SK-N-SH treated with all-trans-retinoic acid at 6 μM for 48 hours (cell line): Measurements from ENCODE around the gene WWC2.

Experiments used
- ATAC-seq: fragments of 200-7000 bp; cut with Tn5 transposase; 3 replicates; pipeline ENCODE4 v1.9.1; 2020; ENCODE audit warnings: mild to moderate bottlenecking, moderate library complexity
- ARNTL ChIP-seq: fragments of 450-650 bp; formaldehyde crosslinking; IDR thresholded peaks from 2 replicates; pipeline ENCODE4 v1.5.0; 2020; ENCODE audit warnings: low read depth, mild to moderate bottlenecking, moderate library complexity, borderline replicate concordance
- BACH2 ChIP-seq: fragments of 250-450 bp; sonication (Bioruptor Pico); IDR thresholded peaks from 2 replicates; pipeline ENCODE4 v1.9.0; 2021; ENCODE audit warnings: mild to moderate bottlenecking, borderline replicate concordance
- CSDC2 ChIP-seq: fragments of 250-450 bp; sonication (Bioruptor Pico); IDR thresholded peaks from 2 replicates; pipeline ENCODE4 v1.5.0; 2020; ENCODE audit warnings: mild to moderate bottlenecking, moderate library complexity
- ESRRG ChIP-seq: fragments of 250-450 bp; sonication (Bioruptor Pico); IDR thresholded peaks from 2 replicates; pipeline ENCODE4 v1.6.1; 2021; ENCODE audit warnings: mild to moderate bottlenecking
- GLIS3 ChIP-seq: fragments of 250-450 bp; sonication (Bioruptor Pico); IDR thresholded peaks from 2 replicates; pipeline ENCODE4 v1.5.0; 2020; ENCODE audit warnings: mild to moderate bottlenecking, moderate library complexity
- ISL1 ChIP-seq: fragments of 250-450 bp; sonication (Bioruptor Pico); IDR thresholded peaks from 2 replicates; pipeline ENCODE4 v2.1.2; 2022; ENCODE audit warnings: mild to moderate bottlenecking, moderate library complexity
- OSR1 ChIP-seq: fragments of 250-450 bp; sonication (Bioruptor Pico); IDR thresholded peaks from 2 replicates; pipeline ENCODE4 v1.8.0; 2022; ENCODE audit warnings: moderate library complexity, mild to moderate bottlenecking, inconsistent platforms
- PPARA ChIP-seq: fragments of 250-450 bp; sonication (Bioruptor Pico); IDR thresholded peaks from 2 replicates; pipeline ENCODE4 v1.5.0; 2020; ENCODE audit warnings: mild to moderate bottlenecking, borderline replicate concordance
- RARB ChIP-seq: fragments of 250-450 bp; sonication (Bioruptor Pico); IDR thresholded peaks from 2 replicates; pipeline ENCODE4 v1.8.0; 2021; ENCODE audit warnings: mild to moderate bottlenecking, moderate library complexity
- SNAI2 ChIP-seq: fragments of 250-450 bp; sonication (Bioruptor Pico); IDR thresholded peaks from 2 replicates; pipeline ENCODE4 v1.5.0; 2020; ENCODE audit warnings: mild to moderate bottlenecking, moderate library complexity
- TCF4 ChIP-seq: fragments of 250-450 bp; sonication (Bioruptor Pico); IDR thresholded peaks from 2 replicates; pipeline ENCODE4 v1.8.0; 2021; ENCODE audit warnings: mild to moderate bottlenecking, moderate library complexity, borderline replicate concordance
- TOX ChIP-seq: fragments of 250-450 bp; sonication (Bioruptor Pico); IDR thresholded peaks from 2 replicates; pipeline ENCODE4 v1.8.0; 2021; ENCODE audit warnings: mild to moderate bottlenecking, moderate library complexity, borderline replicate concordance
- ZC3H10 ChIP-seq: fragments of 250-450 bp; sonication (Bioruptor Pico); IDR thresholded peaks from 2 replicates; pipeline ENCODE4 v1.5.1; 2021; ENCODE audit warnings: mild to moderate bottlenecking, moderate library complexity
- ZFP3 ChIP-seq: fragments of 250-450 bp; sonication (Bioruptor Pico); IDR thresholded peaks from 2 replicates; pipeline ENCODE4 v1.5.0; 2020; ENCODE audit warnings: mild to moderate bottlenecking, moderate library complexity
- ZFP30 ChIP-seq: fragments of 450-650 bp; formaldehyde crosslinking; IDR thresholded peaks from 2 replicates; pipeline ENCODE4 v1.5.0; 2022; ENCODE audit warnings: mild to moderate bottlenecking, moderate library complexity
- ZNF565 ChIP-seq: fragments of 450-650 bp; formaldehyde crosslinking; conservative IDR thresholded peaks from 2 replicates; pipeline ENCODE4 v1.5.0; 2020; ENCODE audit warnings: low read depth, mild to moderate bottlenecking, moderate library complexity
- ZNF70 ChIP-seq: fragments of 450-650 bp; formaldehyde crosslinking; IDR thresholded peaks from 2 replicates; pipeline ENCODE4 v1.5.0; 2020; ENCODE audit warnings: mild to moderate bottlenecking, moderate library complexity
- ZNF8 ChIP-seq: fragments of 450-650 bp; formaldehyde crosslinking; IDR thresholded peaks from 2 replicates; pipeline ENCODE4 v1.5.0; 2020; ENCODE audit warnings: mild to moderate bottlenecking, moderate library complexity
- TF ChIP-seq, protein P1 (sequence below): fragments of 250-450 bp; sonication (Bioruptor Pico); IDR thresholded peaks from 2 replicates; pipeline ENCODE4 v1.5.1; 2021; ENCODE audit warnings: mild to moderate bottlenecking, moderate library complexity
- TF ChIP-seq, protein P2 (sequence below): fragments of 250-450 bp; sonication (Bioruptor Pico); IDR thresholded peaks from 2 replicates; pipeline ENCODE4 v1.5.1; 2020; ENCODE audit warnings: low read depth, mild to moderate bottlenecking, moderate library complexity
- TF ChIP-seq, protein P3 (sequence below): fragments of 250-450 bp; sonication (Bioruptor Pico); IDR thresholded peaks from 2 replicates; pipeline ENCODE4 v1.8.0; 2020; ENCODE audit warnings: mild to moderate bottlenecking, moderate library complexity, borderline replicate concordance
- TF ChIP-seq, protein P4 (sequence below): fragments of 250-450 bp; sonication (Bioruptor Pico); IDR thresholded peaks from 2 replicates; pipeline ENCODE4 v1.8.0; 2021; ENCODE audit warnings: low read depth, mild to moderate bottlenecking, moderate library complexity, borderline replicate concordance

WWC2 gene

DNA sequence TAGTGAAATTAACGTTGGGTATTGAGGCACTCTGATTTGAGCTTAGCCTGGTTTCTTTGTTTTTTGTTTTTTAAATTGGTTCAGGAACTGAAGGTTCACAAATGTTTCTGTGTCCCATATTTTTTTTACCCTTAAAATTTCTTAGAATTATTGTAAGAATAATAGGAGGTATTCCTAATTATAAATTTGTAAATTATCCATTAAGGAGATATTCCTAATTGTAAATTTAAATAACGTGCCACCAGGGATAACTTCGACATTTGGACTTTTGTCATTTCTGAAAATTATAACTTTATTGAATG, 1.2 kb downstream of the WWC2 start:
- TF ChIP-seq ZNF565 (CRISPR knock-in tag): no peak
- TF ChIP-seq, protein P1, sequence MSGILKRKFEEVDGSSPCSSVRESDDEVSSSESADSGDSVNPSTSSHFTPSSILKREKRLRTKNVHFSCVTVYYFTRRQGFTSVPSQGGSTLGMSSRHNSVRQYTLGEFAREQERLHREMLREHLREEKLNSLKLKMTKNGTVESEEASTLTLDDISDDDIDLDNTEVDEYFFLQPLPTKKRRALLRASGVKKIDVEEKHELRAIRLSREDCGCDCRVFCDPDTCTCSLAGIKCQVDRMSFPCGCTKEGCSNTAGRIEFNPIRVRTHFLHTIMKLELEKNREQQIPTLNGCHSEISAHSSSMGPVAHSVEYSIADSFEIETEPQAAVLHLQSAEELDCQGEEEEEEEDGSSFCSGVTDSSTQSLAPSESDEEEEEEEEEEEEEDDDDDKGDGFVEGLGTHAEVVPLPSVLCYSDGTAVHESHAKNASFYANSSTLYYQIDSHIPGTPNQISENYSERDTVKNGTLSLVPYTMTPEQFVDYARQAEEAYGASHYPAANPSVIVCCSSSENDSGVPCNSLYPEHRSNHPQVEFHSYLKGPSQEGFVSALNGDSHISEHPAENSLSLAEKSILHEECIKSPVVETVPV (CRISPR knock-in tag): no peak
- TF ChIP-seq, all 23 proteins: peak for 0

DNA sequence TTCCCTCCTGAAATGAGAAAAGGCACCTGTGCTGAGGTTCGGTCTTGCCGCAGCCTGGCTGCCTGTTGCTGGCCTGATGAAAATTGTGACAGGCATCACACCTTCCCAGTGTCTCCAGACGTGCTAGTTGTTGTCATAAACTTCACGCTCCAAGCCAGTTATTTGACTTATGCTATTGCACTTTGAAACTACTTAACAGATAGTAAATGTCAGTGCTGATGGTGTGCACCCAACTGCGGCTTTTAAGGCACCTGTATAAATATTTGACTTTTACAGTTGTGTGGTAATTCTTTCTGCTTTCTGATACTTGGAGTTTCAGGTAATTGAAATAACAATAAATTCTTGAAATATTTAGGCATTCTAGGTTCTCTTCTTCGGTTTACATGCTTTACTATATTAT, 1.8 kb downstream of the WWC2 start:
- TF ChIP-seq TOX (CRISPR knock-in tag) (no peak), ARNTL (CRISPR knock-in tag) (no peak), ZNF8 (no peak), OSR1 (no peak)
- TF ChIP-seq, protein P1 (CRISPR knock-in tag): no peak
- no peak for ATAC-seq

More for the DNA sequence above, 1.2 kb downstream of the WWC2 start:
- no peak for ATAC-seq

DNA sequence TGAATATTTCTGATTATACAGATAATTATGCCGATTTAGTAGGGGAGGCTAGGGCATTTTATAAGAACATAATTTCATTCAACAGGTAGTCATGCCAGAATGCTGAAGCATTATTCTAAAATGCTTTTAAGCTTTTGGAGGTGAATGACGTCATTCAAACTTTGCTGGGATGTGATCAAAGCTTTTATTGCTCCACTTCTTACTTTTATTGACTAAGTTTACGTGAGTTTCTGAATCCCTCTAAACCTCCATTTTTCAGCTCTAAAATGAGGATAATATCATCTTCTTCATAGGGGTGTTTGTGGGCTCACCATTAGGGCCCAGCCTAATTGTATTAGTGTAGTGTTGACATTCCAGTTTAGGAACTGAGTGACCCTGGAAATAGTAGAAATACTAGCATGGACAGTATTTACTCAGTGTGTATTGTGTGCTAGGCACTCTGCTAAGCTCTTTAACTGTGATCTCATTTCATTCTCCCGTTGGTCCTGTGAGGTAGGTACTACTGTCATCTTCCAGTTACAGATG, 3.0 kb downstream of the WWC2 start:
- ATAC-seq: no peak
- TF ChIP-seq ZNF8 (no peak), PPARA (CRISPR knock-in tag) (no peak), ZFP3 (CRISPR knock-in tag) (no peak), SNAI2 (CRISPR knock-in tag) (no peak), ESRRG (CRISPR knock-in tag) (no peak), ARNTL (CRISPR knock-in tag) (no peak), BACH2 (CRISPR knock-in tag) (no peak), OSR1 (no peak), TCF4 (CRISPR knock-in tag) (no peak), ISL1 (CRISPR knock-in tag) (no peak), ZC3H10 (no peak), CSDC2 (CRISPR knock-in tag) (no peak), TOX (CRISPR knock-in tag) (no peak), ZNF565 (CRISPR knock-in tag) (no peak), ZFP30 (no peak), ZNF70 (CRISPR knock-in tag) (no peak)
- TF ChIP-seq, protein P2, sequence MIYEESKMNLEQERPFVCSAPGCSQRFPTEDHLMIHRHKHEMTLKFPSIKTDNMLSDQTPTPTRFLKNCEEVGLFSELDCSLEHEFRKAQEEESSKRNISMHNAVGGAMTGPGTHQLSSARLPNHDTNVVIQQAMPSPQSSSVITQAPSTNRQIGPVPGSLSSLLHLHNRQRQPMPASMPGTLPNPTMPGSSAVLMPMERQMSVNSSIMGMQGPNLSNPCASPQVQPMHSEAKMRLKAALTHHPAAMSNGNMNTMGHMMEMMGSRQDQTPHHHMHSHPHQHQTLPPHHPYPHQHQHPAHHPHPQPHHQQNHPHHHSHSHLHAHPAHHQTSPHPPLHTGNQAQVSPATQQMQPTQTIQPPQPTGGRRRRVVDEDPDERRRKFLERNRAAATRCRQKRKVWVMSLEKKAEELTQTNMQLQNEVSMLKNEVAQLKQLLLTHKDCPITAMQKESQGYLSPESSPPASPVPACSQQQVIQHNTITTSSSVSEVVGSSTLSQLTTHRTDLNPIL (CRISPR knock-in tag): no peak
- TF ChIP-seq, protein P3, sequence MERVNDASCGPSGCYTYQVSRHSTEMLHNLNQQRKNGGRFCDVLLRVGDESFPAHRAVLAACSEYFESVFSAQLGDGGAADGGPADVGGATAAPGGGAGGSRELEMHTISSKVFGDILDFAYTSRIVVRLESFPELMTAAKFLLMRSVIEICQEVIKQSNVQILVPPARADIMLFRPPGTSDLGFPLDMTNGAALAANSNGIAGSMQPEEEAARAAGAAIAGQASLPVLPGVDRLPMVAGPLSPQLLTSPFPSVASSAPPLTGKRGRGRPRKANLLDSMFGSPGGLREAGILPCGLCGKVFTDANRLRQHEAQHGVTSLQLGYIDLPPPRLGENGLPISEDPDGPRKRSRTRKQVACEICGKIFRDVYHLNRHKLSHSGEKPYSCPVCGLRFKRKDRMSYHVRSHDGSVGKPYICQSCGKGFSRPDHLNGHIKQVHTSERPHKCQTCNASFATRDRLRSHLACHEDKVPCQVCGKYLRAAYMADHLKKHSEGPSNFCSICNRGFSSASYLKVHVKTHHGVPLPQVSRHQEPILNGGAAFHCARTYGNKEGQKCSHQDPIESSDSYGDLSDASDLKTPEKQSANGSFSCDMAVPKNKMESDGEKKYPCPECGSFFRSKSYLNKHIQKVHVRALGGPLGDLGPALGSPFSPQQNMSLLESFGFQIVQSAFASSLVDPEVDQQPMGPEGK (CRISPR knock-in tag): no peak
- TF ChIP-seq, protein P1 (CRISPR knock-in tag): no peak

DNA sequence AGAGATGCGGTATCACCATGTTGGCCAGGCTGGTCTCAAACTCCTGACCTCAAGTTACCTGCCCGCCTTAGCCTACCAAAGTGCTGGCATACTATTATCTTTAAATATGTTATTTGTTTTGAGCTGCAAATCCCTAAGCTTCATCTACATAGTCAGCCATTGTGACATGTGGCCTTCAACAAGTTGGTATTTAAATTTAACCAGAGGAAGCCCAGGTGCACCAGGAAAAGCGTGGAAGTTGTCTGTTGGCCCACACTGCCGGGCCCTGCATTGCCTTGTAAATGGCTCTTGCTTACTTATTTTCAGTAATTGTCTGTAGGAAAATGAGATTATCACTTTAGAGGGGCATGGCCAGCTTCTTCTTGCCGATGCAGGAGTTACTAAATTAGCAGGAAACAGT, 6.0 kb downstream of the WWC2 start:
- ATAC-seq: no peak
- TF ChIP-seq TCF4 (CRISPR knock-in tag): no peak
- TF ChIP-seq GLIS3 (CRISPR knock-in tag): no peak
- TF ChIP-seq ZNF70 (CRISPR knock-in tag): no peak
- TF ChIP-seq, protein P1 (CRISPR knock-in tag): no peak
- TF ChIP-seq, protein P4, sequence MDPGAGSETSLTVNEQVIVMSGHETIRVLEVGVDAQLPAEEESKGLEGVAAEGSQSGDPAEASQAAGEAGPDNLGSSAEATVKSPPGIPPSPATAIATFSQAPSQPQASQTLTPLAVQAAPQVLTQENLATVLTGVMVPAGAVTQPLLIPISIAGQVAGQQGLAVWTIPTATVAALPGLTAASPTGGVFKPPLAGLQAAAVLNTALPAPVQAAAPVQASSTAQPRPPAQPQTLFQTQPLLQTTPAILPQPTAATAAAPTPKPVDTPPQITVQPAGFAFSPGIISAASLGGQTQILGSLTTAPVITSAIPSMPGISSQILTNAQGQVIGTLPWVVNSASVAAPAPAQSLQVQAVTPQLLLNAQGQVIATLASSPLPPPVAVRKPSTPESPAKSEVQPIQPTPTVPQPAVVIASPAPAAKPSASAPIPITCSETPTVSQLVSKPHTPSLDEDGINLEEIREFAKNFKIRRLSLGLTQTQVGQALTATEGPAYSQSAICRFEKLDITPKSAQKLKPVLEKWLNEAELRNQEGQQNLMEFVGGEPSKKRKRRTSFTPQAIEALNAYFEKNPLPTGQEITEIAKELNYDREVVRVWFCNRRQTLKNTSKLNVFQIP: no peak
- TF ChIP-seq CSDC2 (CRISPR knock-in tag): no peak
- TF ChIP-seq, protein P3 (CRISPR knock-in tag): no peak
- TF ChIP-seq TOX (CRISPR knock-in tag): no peak
- no peak for TF ChIP-seq PPARA (CRISPR knock-in tag)
- TF ChIP-seq RARB: no peak
